Keratinocyte (primary cell): ENCODE results near the gene MSANTD1. TPM values are rescaled to one million over a fixed set of nuclear protein-coding genes. Genes with fewer than 3 reads are reported as not detected.

ENCODE experiments used
- DNase-seq: peaks from one replicate; pipeline ENCODE4 v3.0.0-alpha.2; 2011; ENCODE audit warnings: low read depth, missing footprints, low spot score
- FAIRE-seq: peaks from 2 replicates; lab custom pipeline; 2011; peaks lifted over from hg19 to GRCh38; lab: Jason Lieb, UNC
- H2AFZ ChIP-seq: 2 replicates; pipeline ENCODE4 v1.6.0; 2012; ENCODE audit warnings: low read length, control low read depth, inconsistent platforms; ENCODE audit not compliant: control insufficient read depth
- H3K27ac ChIP-seq: 2 replicates; pipeline ENCODE4 v1.5.1; 2011; ENCODE audit warnings: low read length; ENCODE audit not compliant: control insufficient read depth, insufficient read depth
- H3K27me3 ChIP-seq: 3 replicates; pipeline ENCODE4 v1.6.0; 2011; ENCODE audit warnings: low read length; ENCODE audit not compliant: control insufficient read depth, insufficient read depth; ENCODE audit errors: extremely low read depth
- H3K36me3 ChIP-seq, 2 experiments: 2 replicates in 1 of 2; 3 replicates in 1 of 2; pipeline ENCODE4 v1.5.1; 2011; ENCODE audit warnings: low read length in 2 of 2, mild to moderate bottlenecking in 1 of 2; ENCODE audit not compliant: control insufficient read depth in 2 of 2, insufficient read depth in 2 of 2; ENCODE audit errors: extremely low read depth in 1 of 2
- H3K4me1 ChIP-seq: 3 replicates; pipeline ENCODE4 v1.5.1; 2011; ENCODE audit warnings: low read length; ENCODE audit not compliant: control insufficient read depth, insufficient read depth; ENCODE audit errors: extremely low read depth
- H3K4me2 ChIP-seq: 3 replicates; pipeline ENCODE4 v1.6.0; 2011; ENCODE audit warnings: low read depth, low read length; ENCODE audit not compliant: control insufficient read depth, insufficient read depth; ENCODE audit errors: extremely low read depth
- H3K4me3 ChIP-seq, 3 experiments: fragments of 200-600 bp in 1 of 3; sonication (generic) in 1 of 3; 2 replicates in 2 of 3; 3 replicates in 1 of 3; pipeline ENCODE4 v1.5.1; 2011 to 2016; ENCODE audit warnings: low read length in 3 of 3, mild to moderate bottlenecking in 3 of 3, control low read depth in 2 of 3, inconsistent platforms in 1 of 3, low read depth in 1 of 3, mixed read lengths in 1 of 3, mixed run types in 1 of 3, moderate library complexity in 1 of 3; ENCODE audit not compliant: control insufficient read depth in 2 of 3, insufficient read depth in 2 of 3; ENCODE audit errors: extremely low read depth in 1 of 3
- H3K79me2 ChIP-seq: 2 replicates; pipeline ENCODE4 v1.6.0; 2012; ENCODE audit warnings: low read length; ENCODE audit not compliant: control insufficient read depth, insufficient read depth
- H3K9ac ChIP-seq: 3 replicates; pipeline ENCODE4 v1.6.0; 2011; ENCODE audit warnings: low read length; ENCODE audit not compliant: control insufficient read depth, insufficient read depth; ENCODE audit errors: extremely low read depth
- H3K9me1 ChIP-seq: 3 replicates; pipeline ENCODE4 v1.6.0; 2011; ENCODE audit warnings: low read length; ENCODE audit not compliant: control insufficient read depth, insufficient read depth; ENCODE audit errors: extremely low read depth
- H3K9me3 ChIP-seq: 2 replicates; pipeline ENCODE4 v1.5.1; 2012; ENCODE audit warnings: low read depth, low read length; ENCODE audit not compliant: control insufficient read depth
- H4K20me1 ChIP-seq: 3 replicates; pipeline ENCODE4 v1.6.0; 2011; ENCODE audit warnings: low read length; ENCODE audit not compliant: control insufficient read depth, insufficient read depth; ENCODE audit errors: extremely low read depth
- EZH2 ChIP-seq: IDR thresholded peaks from one replicate; pipeline ENCODE4 v1.6.1; 2012; ENCODE audit warnings: inconsistent platforms, mild to moderate bottlenecking, low read length, moderate library complexity
- dilution Hi-C: fragments of 300-500 bp; cut with MboI; formaldehyde crosslinking; loops from one replicate; pipeline ENCODE4 v1.7.0; 2020; ENCODE audit warnings: low sequenced_read_pairs; ENCODE audit not compliant: extremely low pct_ligation_motif_present
- polyA plus RNA-seq, 5 experiments: library from polyadenylated mRNA; depleted of rRNA in 3 of 5; stranded (reverse) in 3 of 5; stranded (forward) in 1 of 5; unstranded in 1 of 5; fragments of >200 nt; gene quantifications; 1 replicate in 1 of 5; 2 replicates in 3 of 5; 3 replicates in 1 of 5; pipeline versions ENCODE4 v1.2.1 to v1.2.3, GENCODE V29; 2011 to 2012; ENCODE audit warnings: missing spikeins in 2 of 5, low read depth in 1 of 5, low replicate concordance in 1 of 5
- TF ChIP-seq, protein P1 (sequence below), 3 experiments: IDR thresholded peaks in 1 of 3; conservative IDR thresholded peaks in 1 of 3; optimal IDR thresholded peaks in 1 of 3; 2 replicates in 2 of 3; 3 replicates in 1 of 3; pipeline versions ENCODE3 to v1.5.1; 2011; ENCODE audit warnings: low read length in 3 of 3, mild to moderate bottlenecking in 3 of 3, moderate library complexity in 2 of 3, control low read depth in 1 of 3, inconsistent platforms in 1 of 3; ENCODE audit not compliant: insufficient read depth in 2 of 3; ENCODE audit errors: extremely low read depth in 1 of 3

Gene MSANTD1
- polyA plus RNA-seq, 1 donor (not counting 4 experiments of a cell fraction or from before 2014, with no cell fraction given): not detected

DNA sequence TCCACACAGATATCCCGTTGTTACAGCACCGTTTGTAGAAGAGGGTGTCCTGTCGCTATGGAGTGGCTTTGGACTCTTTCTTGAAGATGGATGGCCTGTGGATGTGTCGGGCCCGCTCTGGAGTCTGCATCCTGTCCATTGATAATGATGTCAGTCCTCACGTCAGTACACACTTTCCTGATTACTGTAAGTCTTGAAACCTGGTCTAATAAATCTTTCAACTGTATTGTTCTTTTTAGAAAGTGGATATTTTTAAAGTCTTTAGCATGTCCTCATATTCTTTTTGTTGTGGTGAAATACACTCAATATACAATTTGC, 14.9 kb downstream of the MSANTD1 start:
- dilution Hi-C loops: no loop called here
- TF ChIP-seq EZH2: no peak
- TF ChIP-seq, protein P1, sequence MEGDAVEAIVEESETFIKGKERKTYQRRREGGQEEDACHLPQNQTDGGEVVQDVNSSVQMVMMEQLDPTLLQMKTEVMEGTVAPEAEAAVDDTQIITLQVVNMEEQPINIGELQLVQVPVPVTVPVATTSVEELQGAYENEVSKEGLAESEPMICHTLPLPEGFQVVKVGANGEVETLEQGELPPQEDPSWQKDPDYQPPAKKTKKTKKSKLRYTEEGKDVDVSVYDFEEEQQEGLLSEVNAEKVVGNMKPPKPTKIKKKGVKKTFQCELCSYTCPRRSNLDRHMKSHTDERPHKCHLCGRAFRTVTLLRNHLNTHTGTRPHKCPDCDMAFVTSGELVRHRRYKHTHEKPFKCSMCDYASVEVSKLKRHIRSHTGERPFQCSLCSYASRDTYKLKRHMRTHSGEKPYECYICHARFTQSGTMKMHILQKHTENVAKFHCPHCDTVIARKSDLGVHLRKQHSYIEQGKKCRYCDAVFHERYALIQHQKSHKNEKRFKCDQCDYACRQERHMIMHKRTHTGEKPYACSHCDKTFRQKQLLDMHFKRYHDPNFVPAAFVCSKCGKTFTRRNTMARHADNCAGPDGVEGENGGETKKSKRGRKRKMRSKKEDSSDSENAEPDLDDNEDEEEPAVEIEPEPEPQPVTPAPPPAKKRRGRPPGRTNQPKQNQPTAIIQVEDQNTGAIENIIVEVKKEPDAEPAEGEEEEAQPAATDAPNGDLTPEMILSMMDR (optimal IDR thresholded peaks at IDR 0.05 in 1 of 3, IDR thresholded peaks at IDR 0.05 in 1 of 3, conservative IDR thresholded peaks at IDR 0.05 in 1 of 3; ENCODE audit: extremely low read depth in 1 of 3, insufficient read depth in 2 of 3, low read length in 3 of 3): no peak
- no peak overlapping the region for H3K4me2 ChIP-seq
- H3K27ac ChIP-seq: no peak overlapping the region
- no peak for FAIRE-seq
- no peaks in the 10 kb centered on the region for H3K36me3 ChIP-seq
- no peaks in the 10 kb centered on the region for H3K4me1 ChIP-seq
- H3K4me3 ChIP-seq: no peak overlapping the region
- H2AFZ ChIP-seq: no peak overlapping the region
- peaks cover 39% of the 10 kb centered on the region for H3K27me3 ChIP-seq
- no peak overlapping the region for H3K9ac ChIP-seq
- H3K9me1 ChIP-seq: no peaks in the 10 kb centered on the region
- no peaks in the 10 kb centered on the region for H3K79me2 ChIP-seq
- no peaks in the 10 kb centered on the region for H3K9me3 ChIP-seq
- no peak for DNase-seq
- H4K20me1 ChIP-seq: no peaks in the 10 kb centered on the region

DNA sequence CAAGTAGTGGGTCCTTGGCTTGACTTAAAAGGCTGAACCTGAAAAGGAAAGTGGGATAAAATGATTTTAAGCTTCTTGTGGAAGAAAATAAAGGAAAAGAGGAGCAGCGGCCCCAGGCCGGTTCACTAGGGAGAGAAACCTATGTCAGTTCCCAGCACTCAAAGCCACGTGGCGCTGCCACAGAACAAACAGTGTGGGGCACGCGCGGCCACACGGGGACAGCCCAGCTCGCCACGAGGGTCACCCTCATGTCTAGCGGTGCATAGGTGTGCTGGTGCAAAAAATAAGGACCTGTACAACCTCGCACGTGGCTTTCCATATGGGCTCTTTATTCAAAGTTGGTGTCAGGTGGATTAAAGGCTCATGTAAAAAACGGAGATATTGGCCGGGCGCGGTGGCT, 17.1 kb downstream of the MSANTD1 start:
- Histone ChIP-seq H2AFZ (no peak overlapping the region), H3K4me1 (no peaks in the 10 kb centered on the region), H3K9me1 (no peaks in the 10 kb centered on the region), H3K27me3 (peaks cover 51% of the 10 kb centered on the region), H3K4me2 (no peak overlapping the region), H3K9ac (no peak overlapping the region), H4K20me1 (no peaks in the 10 kb centered on the region), H3K9me3 (no peaks in the 10 kb centered on the region), H3K79me2 (no peaks in the 10 kb centered on the region), H3K36me3 (no peaks in the 10 kb centered on the region), H3K4me3 (no peak overlapping the region), H3K27ac (no peak overlapping the region)
- TF ChIP-seq EZH2: no peak
- TF ChIP-seq, protein P1 (optimal IDR thresholded peaks at IDR 0.05 in 1 of 3, IDR thresholded peaks at IDR 0.05 in 1 of 3, conservative IDR thresholded peaks at IDR 0.05 in 1 of 3; ENCODE audit: extremely low read depth in 1 of 3, insufficient read depth in 2 of 3, low read length in 3 of 3): no peak
- no peak for DNase-seq
- FAIRE-seq: no peak
- dilution Hi-C loops: no loop called here
